HG03196 (cell line): ENCODE measurements around the gene VPS13A.
A peak's percentile ranks its signal among the peaks of the same experiment; 100 is the strongest.

Experiments
- ATAC-seq: cut with Tn5 transposase; IDR thresholded peaks from one replicate; pipeline ENCODE4 v1.9.1; 2021; ENCODE audit not compliant: unreplicated experiment

Gene VPS13A

GRCh38 chr9:77177143-77177893 lies at the start of gene VPS13A:
VPS13A (plus strand) TSS chr9:77177534; CDS start chr9:77177705, 171 bp downstream.
- ATAC-seq: peak; percentile 83

GRCh38 chr9:77128125-77128789 lies 49.1 kb upstream of the VPS13A start:
- ATAC-seq: no peak

- no peak for ATAC-seq
These were observed 45.9 kb upstream of the VPS13A start for GRCh38 chr9:77131399-77131798.

GRCh38 chr9:77133011-77133410 lies 44.3 kb upstream of the VPS13A start:
- ATAC-seq: no peak

- no peak for ATAC-seq
These were observed 35.0 kb upstream of the VPS13A start for GRCh38 chr9:77142366-77142765.

- no peak for ATAC-seq
These were observed 27.5 kb upstream of the VPS13A start for GRCh38 chr9:77149879-77150278.

DNA sequence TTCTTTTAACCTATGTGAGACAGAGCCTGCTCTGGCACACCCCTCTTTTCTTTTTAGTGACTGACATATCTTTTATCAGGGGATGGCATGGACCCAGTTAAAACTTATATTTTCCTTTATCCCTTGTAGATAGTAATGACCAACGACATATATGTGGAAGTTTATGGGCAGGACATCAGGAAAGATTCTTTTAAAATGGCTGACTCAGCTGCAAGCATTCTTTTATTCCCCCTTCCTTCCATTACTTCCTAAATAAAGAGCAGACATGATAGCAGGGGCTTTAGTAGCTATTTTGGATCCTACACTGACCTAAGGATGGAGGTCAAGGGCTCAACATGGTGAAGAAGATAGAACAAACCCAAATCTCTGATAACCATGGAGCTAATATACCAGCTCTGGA lies 25.0 kb upstream of the VPS13A start:
- ATAC-seq: no peak

- ATAC-seq: no peak
These were observed 20.5 kb upstream of the VPS13A start for GRCh38 chr9:77156646-77157371.

- ATAC-seq: no peak
These were observed 18.4 kb upstream of the VPS13A start for GRCh38 chr9:77158772-77159513.

- ATAC-seq: no peak
These were observed 16.1 kb upstream of the VPS13A start for GRCh38 chr9:77161191-77161590.

DNA sequence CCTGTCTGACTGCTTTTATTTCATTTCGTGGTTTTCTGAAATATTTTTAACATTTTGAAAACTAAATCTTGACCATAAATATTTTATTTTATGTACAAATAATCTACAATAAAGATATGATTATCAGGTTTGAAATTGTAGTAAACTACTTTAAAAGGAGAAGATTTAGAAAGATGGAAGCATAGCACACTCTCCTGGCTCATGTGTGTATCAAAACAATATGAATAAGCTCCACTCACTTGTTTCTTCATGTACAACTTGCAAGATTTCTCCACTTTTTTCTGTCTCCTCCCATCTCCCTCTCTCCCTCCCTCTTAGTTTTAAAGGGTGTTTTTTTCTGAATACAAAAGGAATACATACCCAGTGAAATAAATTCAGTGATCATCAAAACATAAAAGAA lies 15.4 kb upstream of the VPS13A start:
- no peak for ATAC-seq

DNA sequence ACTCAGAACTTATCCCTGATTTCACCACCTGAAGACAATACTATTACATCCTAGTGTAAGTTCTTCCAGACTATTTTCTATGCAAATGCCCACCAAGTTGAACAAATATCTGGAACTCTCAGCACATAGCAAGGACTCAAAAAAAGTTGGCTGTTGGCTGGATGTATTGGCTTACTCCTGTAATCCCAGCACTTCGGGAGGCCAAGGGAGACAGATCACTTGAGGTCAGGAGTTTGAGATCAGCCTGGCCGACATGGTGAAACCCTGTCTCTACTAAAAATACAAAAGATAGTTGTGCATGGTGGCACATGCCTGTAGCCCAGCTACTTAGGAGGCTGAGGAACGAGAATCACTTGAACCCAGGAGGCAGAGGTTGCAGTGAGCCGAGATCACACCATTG lies 15.0 kb upstream of the VPS13A start:
- no peak for ATAC-seq

GRCh38 chr9:77163884-77164283 lies 13.4 kb upstream of the VPS13A start:
- no peak for ATAC-seq

DNA sequence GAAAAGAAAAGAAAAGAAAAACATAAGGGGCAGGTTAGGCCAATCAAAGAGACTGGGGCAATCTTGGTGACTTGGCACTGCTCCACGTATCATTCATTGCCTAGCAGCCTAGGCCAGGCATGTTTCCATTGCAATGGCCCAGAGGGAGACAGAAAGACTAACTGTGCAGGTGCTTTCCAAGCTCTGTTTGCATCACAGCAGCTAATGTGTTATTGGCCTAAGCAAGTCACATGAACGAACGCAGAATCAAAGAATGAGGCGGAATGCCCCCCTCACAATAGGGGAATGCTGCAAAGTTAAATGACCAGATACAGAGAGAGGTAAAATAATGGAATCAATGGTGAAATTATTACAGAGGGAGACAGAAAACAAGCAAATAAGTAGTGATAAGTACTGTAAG lies 11.1 kb upstream of the VPS13A start:
- ATAC-seq: no peak

- ATAC-seq: no peak
These were observed 6.2 kb upstream of the VPS13A start for GRCh38 chr9:77170991-77171699.

DNA sequence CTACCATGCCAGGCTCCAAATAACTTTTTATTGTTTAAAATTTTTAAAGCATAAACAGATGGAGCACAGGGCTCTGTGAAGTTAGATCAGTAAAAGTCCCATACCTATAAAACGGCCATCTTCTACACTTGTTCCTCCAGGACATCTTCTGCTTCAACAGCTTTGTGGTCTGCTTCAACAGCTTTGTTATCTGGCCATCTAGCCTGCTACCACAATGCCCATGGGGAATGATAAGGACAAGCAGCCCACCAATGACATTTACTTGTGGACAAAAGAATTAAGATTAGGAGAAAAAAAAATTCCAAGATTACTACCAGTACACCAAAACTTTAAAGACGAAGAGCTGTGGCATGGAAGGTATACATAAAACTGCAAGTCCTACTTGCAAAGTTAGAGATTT lies 2.2 kb upstream of the VPS13A start:
- no peak for ATAC-seq

DNA sequence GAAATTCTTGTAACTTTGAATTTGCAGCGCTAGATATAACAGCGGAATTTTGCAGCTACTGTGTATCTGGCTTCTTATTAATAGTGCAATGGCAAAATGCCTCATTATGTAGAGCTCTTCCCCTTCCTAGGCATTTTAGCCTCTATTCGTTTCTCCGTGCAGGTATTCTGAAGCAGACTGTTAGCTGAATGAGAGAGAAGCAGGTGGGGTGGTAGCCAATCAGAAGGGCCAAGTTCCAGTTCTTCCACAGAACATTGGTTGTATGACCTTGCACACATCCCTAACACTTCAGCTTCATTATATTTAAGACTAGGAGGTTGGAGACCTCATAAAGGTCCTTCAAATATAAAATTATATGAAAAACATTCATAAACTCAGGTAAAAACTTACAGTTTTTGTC lies 1.2 kb upstream of the VPS13A start:
- ATAC-seq: no peak

- no peak for ATAC-seq
These were observed 620 bp upstream of the VPS13A start for GRCh38 chr9:77176686-77177142.

DNA sequence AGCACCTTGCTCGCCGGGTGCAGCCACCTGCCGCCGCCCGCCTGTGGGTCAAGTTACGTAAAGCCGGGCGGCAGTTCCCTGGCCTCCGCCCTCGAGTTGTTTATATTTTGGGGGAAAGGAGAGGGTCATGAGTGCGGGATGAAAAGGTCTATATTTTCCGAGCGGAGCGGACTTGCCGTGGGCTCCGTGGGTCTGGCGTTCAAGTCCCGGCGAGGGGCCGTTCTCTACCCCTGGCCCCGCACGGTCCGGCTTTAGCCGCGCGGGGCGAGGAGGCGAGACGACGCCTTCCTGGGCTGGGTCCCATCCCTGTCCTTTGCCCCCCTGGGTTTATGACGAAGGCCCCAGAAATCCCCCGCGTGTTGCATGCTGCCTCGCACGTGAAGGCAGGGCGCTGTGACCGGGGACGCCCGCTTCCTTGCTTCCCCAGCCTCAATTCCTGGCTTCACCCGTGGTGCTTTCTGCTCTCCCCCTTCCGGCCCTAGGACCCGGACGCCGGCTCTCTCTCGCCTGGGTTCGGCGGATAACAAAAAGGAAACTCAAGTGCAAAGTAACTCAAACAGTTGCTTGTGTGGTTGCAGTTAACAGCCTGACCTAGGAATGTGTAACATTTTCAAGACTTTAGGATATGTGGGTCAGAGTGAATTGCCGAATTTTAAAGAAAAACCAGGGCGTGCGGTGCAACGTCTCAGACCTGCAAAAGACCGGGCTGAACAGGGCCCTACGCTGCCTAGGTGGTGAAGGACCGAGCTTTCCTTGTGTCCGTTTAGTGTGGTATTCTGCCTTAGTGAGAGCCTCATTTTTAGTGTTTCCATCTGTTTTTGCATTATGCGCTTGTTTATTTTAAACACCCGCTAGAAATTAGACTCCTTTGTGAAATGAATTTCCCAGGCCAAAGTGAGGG lies 810 bp downstream of the VPS13A start:
- ATAC-seq: peak; percentile 8

GRCh38 chr9:77180056-77180455 lies 2.7 kb downstream of the VPS13A start:
- ATAC-seq: no peak
